ENCODE measurements around the gene GALK1. TPM values are rescaled to one million over a fixed set of nuclear protein-coding genes. Genes with fewer than 3 reads are reported as not detected.

GALK1 gene
- total and polyA plus RNA-seq, 5 experiments from 2014 or later = 9.5 to 18.0 (median 14.4) TPM

DNA sequence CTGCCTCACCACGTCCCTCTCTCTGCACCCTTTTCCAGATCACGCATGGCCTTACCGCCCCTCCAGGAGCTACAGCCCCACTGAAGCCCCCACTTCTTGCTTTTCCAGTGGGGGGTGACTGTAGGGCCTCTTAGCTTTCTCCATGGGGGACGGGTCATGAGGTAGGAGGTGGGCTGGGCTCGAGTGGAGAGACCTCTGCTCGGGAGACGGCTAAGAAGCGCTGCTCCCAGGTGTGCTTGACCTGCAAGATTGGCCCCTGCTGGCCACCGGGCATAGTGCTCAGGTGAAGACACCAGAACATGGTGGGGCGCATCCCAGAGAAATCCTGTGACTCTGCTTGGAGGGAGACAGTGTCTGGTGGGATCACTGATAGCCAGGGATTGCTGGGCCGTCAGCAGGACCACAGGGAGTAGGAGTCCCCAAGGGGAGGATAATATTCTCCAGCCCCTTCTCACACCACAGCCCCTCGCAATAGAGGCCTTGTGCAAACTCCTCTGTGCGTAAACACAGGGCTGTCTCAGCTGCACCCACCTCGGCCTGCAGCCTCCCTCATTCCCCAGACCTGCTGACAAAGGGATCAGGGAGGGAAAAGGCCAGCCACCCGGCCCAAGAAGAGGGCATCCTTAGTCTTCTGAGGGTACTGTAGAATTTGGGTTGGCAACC is 8.9 kb upstream of the GALK1 start:
- POLR2A ChIA-PET = interaction anchor here (4.2 to 28.6 kb wide), 5 partner anchors 8 to 81 kb away, joined by 15 to 596 read pairs (median 122); partner anchors contain the start of genes GALK1, UNC13D, UNK and WBP2
- H3K4me1 Mint-ChIP-seq = peaks cover 23 to 39% (median 35%) of the 10 kb centered on the region in 4 donors
- ATAC-seq (no peak), DNase-seq (no peak)
- H3K36me3 Mint-ChIP-seq = peaks cover 15 to 40% (median 18%) of the 10 kb centered on the region in 3 donors
- H3K27ac Mint-ChIP-seq = peak overlapping the region in 4 of 10 donors; percentile 51 to 99 (median 60)
- H3K27me3 Mint-ChIP-seq = peaks cover 0 to 2% (median 0%) of the 10 kb centered on the region in 5 donors
- H3K4me3 Mint-ChIP-seq = peak overlapping the region in 1 of 10 donors; percentile 10
- H3K9me3 Mint-ChIP-seq = no peaks in the 10 kb centered on the region

DNA sequence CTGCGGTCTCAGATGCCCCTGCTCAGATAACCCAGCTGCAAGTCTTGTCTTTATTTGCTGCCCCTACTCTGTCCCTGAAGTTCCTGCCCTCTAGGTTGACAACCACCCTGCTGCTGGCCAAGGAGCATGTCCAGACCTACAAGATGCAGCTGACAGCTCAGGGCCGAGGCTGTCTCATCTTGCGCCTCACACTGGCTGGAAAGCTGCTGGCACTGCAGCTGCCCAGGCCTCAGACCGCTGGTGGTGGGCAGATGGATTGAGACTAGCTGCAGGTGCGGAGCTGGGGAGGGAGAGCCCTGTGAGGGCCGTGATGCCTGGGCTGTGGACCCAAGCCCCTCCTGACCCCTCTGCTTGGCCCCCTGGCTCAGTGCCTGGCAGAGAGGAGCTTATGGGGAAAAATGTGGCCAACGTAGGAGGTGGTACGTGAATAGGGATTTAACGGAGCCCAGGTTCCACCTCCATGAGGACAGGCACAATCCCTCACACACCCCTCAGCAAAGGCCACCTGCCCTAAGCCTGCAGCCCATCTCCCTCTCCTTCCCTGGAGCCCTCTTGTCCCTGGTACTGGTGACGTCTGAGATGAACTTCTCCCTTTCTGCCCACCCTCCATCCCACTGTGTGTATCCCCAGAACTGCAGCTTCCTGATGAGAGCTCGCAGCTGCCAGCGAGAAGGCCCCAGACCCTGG is 8.3 kb upstream of the GALK1 start:
- peak overlapping the region in 1 of 10 donors; percentile 10 for H3K4me3 Mint-ChIP-seq
- peaks cover 20 to 34% (median 32%) of the 10 kb centered on the region in 4 donors for H3K4me1 Mint-ChIP-seq
- POLR2A ChIA-PET = interaction anchor here (1.0 to 28.6 kb wide), 5 partner anchors 7 to 103 kb away, joined by 3 to 596 read pairs (median 122); partner anchors contain the start of genes GALK1, UNC13D, UNK and WBP2
- ATAC-seq = no peak
- H3K36me3 Mint-ChIP-seq = peaks cover 9 to 33% (median 11%) of the 10 kb centered on the region in 3 donors
- H3K27me3 Mint-ChIP-seq = peaks cover 0 to 2% (median 0%) of the 10 kb centered on the region in 5 donors
- peak in 1 of 10 donors; percentile 61 for DNase-seq
- no peaks in the 10 kb centered on the region for H3K9me3 Mint-ChIP-seq
- H3K27ac Mint-ChIP-seq = peak overlapping the region in 4 of 10 donors; percentile 25 to 99 (median 58)

DNA sequence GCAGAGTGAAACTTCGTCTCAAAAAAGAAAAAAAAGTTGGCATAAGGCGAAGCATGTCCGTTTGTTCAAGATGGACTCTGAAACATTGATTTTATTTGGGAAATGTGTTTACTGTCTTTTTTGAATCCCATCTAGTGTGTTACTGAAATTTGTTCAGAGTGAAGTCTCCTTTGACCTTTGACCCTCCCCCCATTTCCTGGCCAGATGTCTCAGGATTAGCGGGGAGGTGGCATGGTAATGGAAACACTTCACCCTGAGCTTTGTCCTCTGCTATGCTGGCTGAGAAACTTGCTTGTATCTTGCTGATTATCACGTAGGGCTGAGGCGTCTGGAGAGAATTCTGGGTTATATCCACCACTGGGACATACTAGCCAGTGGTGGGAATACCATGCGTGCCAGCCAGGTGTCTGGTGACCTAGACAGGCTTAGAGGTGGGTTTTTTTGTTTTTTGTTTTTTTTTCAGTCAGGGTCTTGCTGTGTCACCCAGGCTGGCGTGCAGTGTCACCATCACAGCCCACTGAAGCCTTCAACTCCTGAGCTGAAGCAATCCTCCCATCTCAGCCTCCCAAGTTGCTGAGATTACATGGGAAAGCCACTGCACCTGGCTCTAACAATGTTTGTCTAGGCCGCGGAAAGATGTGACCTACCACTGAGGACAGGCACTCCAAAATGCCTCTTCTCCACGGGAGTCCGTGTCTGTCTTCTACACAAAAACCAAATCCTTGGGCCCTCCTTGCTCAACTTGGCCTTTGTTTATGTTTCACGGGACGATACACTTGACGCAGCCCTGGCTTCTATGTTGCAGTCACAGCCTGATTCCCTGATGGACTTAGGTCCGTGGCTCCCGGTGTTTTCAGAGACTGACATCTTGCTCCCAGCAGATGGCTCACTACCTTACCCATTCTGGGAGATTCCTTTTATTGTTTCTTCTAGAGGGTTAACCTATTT is 6.6 kb upstream of the GALK1 start:
- Mint-ChIP-seq H3K27ac (peak overlapping the region in 1 of 10 donors; percentile 18), H3K4me3 (no peak overlapping the region), H3K36me3 (peaks cover 0 to 17% (median 0%) of the 10 kb centered on the region in 3 donors), H3K9me3 (no peaks in the 10 kb centered on the region), H3K4me1 (peaks cover 13 to 22% (median 17%) of the 10 kb centered on the region in 4 donors), H3K27me3 (peaks cover 0 to 2% (median 0%) of the 10 kb centered on the region in 5 donors)
- POLR2A ChIA-PET = interaction anchor here (0.7 to 28.6 kb wide), 6 partner anchors 6 to 501 kb away, joined by 3 to 596 read pairs (median 108); partner anchors contain the start of genes GALK1, MIF4GD, UNC13D and UNK
- DNase-seq = peak in 1 of 10 donors; percentile 46
- ATAC-seq = no peak

DNA sequence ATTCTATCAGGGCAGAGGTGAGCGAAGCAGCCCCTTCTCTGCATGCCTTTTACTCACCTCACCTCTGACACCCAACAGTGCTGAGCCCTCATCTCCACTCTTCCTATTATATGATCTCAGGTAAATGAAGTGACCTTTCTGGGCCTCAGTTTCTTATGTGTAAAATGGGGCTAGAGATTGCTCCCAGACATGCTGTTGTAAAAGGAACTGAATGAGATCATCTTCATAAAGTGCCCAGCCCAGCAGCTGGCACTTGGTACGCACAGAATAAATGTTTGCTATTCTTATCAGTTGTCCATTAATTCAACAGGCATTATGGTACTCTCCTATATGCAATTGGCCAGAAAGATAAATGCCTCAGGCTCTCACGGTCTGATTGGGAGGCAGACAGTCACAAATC is 4.5 kb upstream of the GALK1 start:
- no peaks in the 10 kb centered on the region for H3K9me3 Mint-ChIP-seq

DNA sequence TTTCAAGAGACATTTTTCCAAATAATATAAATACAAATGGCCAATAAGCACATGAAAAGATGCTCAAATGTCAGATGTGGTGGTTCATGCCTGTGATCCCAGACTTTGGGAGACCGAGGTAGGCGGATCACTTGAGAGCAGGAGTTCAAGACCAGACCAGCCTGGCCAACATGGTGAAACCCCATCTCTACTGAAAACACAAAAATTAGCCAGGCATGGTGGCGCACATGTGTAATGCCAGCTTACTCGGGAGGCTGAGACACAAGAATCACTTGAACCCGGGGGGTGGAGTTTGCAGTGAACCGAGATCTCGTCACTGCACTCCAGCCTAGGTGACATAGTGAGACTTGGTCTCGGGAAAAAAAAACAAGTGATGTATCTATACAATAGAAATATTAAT is 2.9 kb upstream of the GALK1 start:
- Mint-ChIP-seq H3K36me3 (no peaks in the 10 kb centered on the region), H3K27me3 (no peaks in the 10 kb centered on the region), H3K9me3 (no peaks in the 10 kb centered on the region), H3K4me3 (no peak overlapping the region), H3K27ac (peak overlapping the region in 1 of 10 donors; percentile 14), H3K4me1 (peaks cover 4 to 16% (median 14%) of the 10 kb centered on the region in 4 donors)
- POLR2A ChIA-PET = interaction anchor here (1.3 to 28.6 kb wide), 2 partner anchors 8 to 14 kb away, joined by 4 to 596 read pairs; partner anchors contain the start of gene UNK
- no peak for DNase-seq
- no peak for ATAC-seq

More for the DNA sequence above, 4.5 kb upstream of the GALK1 start:
- Mint-ChIP-seq H3K4me1 (peaks cover 2 to 6% (median 2%) of the 10 kb centered on the region in 4 donors), H3K4me3 (no peak overlapping the region), H3K27ac (no peak overlapping the region), H3K36me3 (peaks cover 0 to 2% (median 0%) of the 10 kb centered on the region in 3 donors), H3K27me3 (peaks cover 0 to 2% (median 0%) of the 10 kb centered on the region in 5 donors)
- no peak for DNase-seq
- no peak for ATAC-seq
- POLR2A ChIA-PET = interaction anchor here (0.6 to 28.6 kb wide), 3 partner anchors 12 to 673 kb away, joined by 3 to 596 read pairs (median 6); partner anchors contain the start of gene UNK

DNA sequence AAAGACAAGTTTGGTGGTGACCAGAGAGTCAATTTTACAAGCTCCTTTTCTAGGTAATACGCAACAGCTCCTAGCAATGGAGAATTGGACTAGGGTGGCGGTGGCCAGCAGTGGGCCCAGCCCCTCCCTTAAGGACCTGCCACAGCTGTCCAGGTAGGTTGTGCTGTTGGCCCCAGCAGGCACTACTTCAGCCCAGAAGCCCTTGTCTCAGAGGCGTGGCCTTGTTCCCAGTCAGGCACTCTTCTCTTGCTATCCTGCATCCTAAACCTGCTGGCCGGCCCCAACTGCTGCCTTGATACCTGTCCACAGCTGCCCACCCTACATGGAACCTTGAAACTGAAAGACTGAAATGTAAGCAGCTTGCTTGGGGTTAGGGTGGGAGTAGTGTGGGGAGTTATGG is 989 bp upstream of the GALK1 start:
- H3K36me3 Mint-ChIP-seq = no peaks in the 10 kb centered on the region
- H3K9me3 Mint-ChIP-seq = no peaks in the 10 kb centered on the region
- H3K4me1 Mint-ChIP-seq = peaks cover 1 to 23% (median 16%) of the 10 kb centered on the region in 4 donors
- peak overlapping the region in 7 of 10 donors; percentile 27 to 76 (median 60) for H3K27ac Mint-ChIP-seq
- no peak for ATAC-seq
- no peaks in the 10 kb centered on the region for H3K27me3 Mint-ChIP-seq
- H3K4me3 Mint-ChIP-seq = peak overlapping the region; percentile 13 to 81 (median 56)
- POLR2A ChIA-PET = interaction anchor here (0.7 to 28.6 kb wide), 10 partner anchors 12 to 244 kb away, joined by 3 to 596 read pairs (median 4); partner anchors contain the start of genes TRIM65, UNC13D and UNK
- no peak for DNase-seq

DNA sequence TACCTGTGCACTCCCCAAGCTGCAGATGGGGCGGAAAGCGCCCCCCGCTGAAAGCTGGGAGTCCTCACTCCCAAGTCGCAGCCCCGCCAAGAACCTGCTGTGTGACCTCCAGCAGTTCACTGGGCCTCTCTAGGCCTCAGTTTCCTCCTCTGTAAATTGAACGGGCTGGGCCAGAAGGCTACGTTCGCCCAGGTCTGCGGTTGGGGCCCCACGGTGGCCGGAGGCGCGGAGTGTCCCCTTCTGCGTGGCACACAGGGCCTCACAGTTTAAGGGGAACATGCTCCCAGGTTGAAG is 628 bp downstream of the GALK1 start:
- POLR2A ChIA-PET = interaction anchor here (0.6 to 28.6 kb wide), 12 partner anchors 10 to 845 kb away, joined by 3 to 596 read pairs (median 4); partner anchors contain the start of genes MRPL38, TRIM65, UNC13D and UNK
- Mint-ChIP-seq H3K36me3 (no peaks in the 10 kb centered on the region), H3K9me3 (no peaks in the 10 kb centered on the region), H3K27me3 (no peaks in the 10 kb centered on the region), H3K4me3 (peak overlapping the region; percentile 68 to 84 (median 75)), H3K4me1 (peaks cover 1 to 23% (median 16%) of the 10 kb centered on the region in 4 donors), H3K27ac (peak overlapping the region in 5 of 10 donors; percentile 27 to 61 (median 39))
- ATAC-seq = no peak
- DNase-seq = no peak

DNA sequence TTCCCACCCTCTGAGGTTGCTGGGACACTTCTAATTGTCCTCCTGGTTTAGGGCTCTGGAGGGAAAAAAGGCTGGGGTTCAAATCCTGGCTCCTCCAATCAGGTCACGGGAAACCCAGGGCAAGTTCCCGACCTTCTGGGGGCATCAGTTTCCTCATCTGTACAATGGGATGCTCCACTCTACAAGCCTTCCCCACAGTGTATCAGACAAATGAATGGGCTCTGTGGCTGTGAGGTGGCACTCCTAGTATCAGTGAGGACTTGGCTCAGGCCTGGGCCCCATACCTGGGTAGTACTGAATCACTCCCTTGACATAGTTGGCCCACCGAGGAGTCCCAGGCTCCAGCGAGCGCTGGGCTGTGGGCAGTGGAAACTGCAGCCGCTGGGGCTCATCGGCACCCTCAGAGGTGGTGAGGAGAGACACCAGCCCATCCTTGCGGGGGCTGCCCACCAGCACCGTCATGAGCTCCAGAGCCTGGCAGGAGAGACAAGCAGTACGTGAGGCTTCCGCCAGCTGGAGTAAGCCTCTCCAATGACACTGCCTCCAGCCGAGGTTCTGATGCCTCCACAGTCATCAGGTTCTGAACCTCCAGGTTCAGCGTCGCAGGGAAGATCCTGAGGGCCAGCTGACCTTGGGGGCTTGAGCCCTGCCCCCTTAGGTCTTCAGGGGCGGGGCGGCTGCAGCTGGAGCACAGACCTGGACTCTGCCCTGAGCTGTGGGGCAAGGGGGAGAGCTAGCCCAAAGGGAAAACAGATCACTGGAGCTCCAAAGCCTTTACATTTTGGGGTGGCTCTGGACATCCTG is 1.2 kb downstream of the GALK1 start:
- peak in 1 of 10 donors; percentile 57 for DNase-seq
- ATAC-seq = no peak
- H3K9me3 Mint-ChIP-seq = no peaks in the 10 kb centered on the region
- no peaks in the 10 kb centered on the region for H3K36me3 Mint-ChIP-seq
- H3K4me3 Mint-ChIP-seq = peak overlapping the region; percentile 68 to 84 (median 75)
- peak overlapping the region in 4 of 10 donors; percentile 6 to 46 (median 22) for H3K27ac Mint-ChIP-seq
- H3K4me1 Mint-ChIP-seq = peaks cover 1 to 23% (median 16%) of the 10 kb centered on the region in 4 donors
- POLR2A ChIA-PET = interaction anchor here (0.5 to 28.6 kb wide), 12 partner anchors 9 to 845 kb away, joined by 3 to 596 read pairs (median 4); partner anchors contain the start of genes MRPL38, TRIM65, UNC13D and UNK
- H3K27me3 Mint-ChIP-seq = no peaks in the 10 kb centered on the region

DNA sequence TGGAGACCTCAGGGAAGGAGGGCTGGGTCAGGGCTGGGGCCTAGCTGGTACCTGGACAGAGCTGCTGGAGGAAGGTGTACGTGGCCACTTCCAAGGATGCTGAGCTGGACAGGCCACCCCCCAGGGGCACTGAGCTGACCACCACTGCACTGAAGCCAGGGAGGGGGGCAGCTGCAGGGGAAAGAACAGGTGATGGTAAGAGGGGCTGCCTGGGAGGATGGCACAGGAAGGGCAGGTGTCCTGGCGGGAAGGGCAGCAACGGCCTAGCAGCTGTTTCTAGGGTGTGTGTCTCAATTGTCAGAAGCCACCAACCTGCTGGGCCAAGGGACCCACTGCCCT is 1.8 kb downstream of the GALK1 start:
- H3K9me3 Mint-ChIP-seq = no peaks in the 10 kb centered on the region

DNA sequence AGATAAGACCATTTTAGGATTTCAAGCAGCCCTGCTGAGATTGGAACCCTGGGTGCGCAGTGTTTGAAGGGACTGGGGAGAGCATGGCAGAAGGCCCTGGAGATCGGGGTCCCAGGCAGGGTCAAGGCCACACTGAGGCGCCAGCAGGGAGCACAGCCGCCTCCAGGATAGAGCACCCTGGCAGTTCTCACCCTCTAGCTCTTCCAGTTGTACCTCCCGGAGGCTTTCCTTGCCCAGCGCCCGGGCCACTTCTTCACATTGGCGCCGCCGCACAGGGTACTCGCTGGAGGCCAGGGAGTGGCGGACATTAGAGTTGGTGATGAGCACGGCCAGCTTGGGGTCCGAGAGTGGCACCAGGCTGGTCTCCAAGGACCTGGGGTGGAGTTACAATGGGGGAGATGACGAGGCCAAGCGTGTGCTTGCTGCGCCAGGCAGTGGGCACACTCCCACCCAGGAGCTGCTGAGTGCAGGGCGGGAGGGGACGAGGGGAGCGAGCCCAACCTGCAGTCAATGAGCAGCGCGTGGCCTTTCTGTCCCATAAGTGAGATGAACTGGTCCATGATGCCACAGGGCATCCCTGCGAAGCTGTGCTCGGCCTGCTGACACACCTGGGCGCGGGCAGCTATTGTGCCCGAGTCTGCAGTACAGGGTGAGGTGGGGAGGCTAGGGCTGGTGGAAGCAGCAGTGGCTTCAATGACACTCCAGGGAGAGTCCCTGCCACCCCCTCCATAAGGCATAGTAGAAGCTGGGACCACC is 2.3 kb downstream of the GALK1 start:
- POLR2A ChIA-PET = interaction anchor here (1.2 to 28.6 kb wide), 5 partner anchors 8 to 93 kb away, joined by 3 to 596 read pairs (median 26); partner anchors contain the start of genes UNC13D, UNK and WBP2
- H3K4me3 Mint-ChIP-seq = peak overlapping the region in 9 of 10 donors; percentile 14 to 60 (median 41)

More for the DNA sequence above, 1.8 kb downstream of the GALK1 start:
- no peak overlapping the region for H3K27ac Mint-ChIP-seq
- peaks cover 1 to 23% (median 16%) of the 10 kb centered on the region in 4 donors for H3K4me1 Mint-ChIP-seq
- DNase-seq (no peak), ATAC-seq (no peak)
- H3K4me3 Mint-ChIP-seq = peak overlapping the region in 4 of 10 donors; percentile 18 to 57 (median 44)
- H3K27me3 Mint-ChIP-seq = no peaks in the 10 kb centered on the region
- POLR2A ChIA-PET = interaction anchor here (0.5 to 28.6 kb wide), 5 partner anchors 9 to 273 kb away, joined by 4 to 596 read pairs (median 26); partner anchors contain the start of genes TRIM65, UNC13D and UNK
- no peaks in the 10 kb centered on the region for H3K36me3 Mint-ChIP-seq

More for the DNA sequence above, 2.3 kb downstream of the GALK1 start:
- H3K4me1 Mint-ChIP-seq = peaks cover 1 to 23% (median 16%) of the 10 kb centered on the region in 4 donors
- peak overlapping the region in 6 of 10 donors; percentile 44 to 67 (median 50) for H3K27ac Mint-ChIP-seq
- H3K36me3 Mint-ChIP-seq = no peaks in the 10 kb centered on the region
- no peak for ATAC-seq
- no peaks in the 10 kb centered on the region for H3K9me3 Mint-ChIP-seq
- DNase-seq = no peak
- H3K27me3 Mint-ChIP-seq = no peaks in the 10 kb centered on the region

Data from naive thymus-derived CD8-positive, alpha-beta T cell (primary cell).